ENCODE measurements around the gene RAB31.

DNA sequence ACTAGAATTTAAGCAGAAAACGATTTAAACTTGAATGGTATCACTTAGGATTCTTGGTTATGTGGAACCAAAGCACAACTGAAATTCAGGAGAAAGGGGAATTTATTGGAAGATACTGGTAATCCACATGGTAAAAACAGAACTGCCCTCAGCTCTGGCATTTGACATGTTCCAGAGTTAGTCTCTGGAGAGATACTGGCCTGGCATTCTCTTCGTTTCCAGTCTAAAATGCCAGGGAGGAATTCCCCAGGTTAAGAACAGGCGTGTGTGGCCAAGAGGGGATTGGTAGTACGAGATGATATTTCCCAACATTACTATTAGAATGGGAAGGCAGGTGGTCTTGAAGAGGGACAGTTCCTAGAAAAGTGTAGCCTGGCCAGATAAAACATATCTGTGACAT lies 109.2 kb downstream of the RAB31 start:
- TF ChIP-seq CTCF (IDR thresholded peaks at IDR 0.05) (no peak), POLR2A (IDR thresholded peaks at IDR 0.05) (no peak)
